Measurements from ENCODE around the gene RASSF3.
A peak's percentile ranks its signal among the peaks of the same experiment; 100 is the strongest.
"Not testable (repeated sequence)": the region's sequence is repeated elsewhere in the genome, so short reads cannot be mapped to it uniquely, and the experiment has no call there.

Gene RASSF3

DNA sequence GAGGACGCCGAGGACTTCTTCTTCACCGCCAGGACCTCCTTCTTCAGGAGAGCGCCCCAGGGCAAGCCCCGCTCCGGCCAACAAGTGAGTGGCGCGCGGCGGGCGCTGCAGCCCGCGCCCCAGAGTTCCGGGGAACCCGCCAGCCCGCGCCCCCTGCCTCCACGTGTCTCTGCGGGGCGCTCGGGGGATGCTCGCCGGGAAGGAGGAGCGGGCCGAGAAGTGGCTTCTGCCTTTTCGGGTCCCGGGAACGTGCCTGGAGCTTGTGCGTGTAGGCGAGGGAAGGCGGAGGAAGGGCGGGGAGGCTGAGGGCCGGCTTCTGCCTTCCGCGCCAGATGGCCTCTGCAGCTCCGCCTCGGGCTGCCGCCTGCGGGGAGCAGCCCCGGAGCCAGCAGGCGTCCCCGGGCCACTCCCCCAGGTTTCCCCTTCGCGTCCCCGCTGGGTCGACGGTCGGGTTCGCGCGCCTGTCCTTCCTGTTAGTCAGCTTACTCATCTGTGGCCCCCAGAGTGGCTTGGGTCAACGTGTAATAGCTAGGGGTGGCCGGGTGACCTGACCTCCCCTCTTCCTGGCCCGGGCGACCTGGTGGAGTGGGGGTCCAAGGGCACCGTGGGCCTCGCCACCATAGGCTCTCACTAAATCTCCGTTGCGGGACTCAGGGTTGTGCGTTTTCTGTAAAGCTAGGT is 505 bp downstream of the RASSF3 start:
- TF ChIP-seq, protein P1, sequence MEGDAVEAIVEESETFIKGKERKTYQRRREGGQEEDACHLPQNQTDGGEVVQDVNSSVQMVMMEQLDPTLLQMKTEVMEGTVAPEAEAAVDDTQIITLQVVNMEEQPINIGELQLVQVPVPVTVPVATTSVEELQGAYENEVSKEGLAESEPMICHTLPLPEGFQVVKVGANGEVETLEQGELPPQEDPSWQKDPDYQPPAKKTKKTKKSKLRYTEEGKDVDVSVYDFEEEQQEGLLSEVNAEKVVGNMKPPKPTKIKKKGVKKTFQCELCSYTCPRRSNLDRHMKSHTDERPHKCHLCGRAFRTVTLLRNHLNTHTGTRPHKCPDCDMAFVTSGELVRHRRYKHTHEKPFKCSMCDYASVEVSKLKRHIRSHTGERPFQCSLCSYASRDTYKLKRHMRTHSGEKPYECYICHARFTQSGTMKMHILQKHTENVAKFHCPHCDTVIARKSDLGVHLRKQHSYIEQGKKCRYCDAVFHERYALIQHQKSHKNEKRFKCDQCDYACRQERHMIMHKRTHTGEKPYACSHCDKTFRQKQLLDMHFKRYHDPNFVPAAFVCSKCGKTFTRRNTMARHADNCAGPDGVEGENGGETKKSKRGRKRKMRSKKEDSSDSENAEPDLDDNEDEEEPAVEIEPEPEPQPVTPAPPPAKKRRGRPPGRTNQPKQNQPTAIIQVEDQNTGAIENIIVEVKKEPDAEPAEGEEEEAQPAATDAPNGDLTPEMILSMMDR (IDR thresholded peaks at IDR 0.05; ENCODE audit: borderline replicate concordance, insufficient read depth, low read depth, low read length), result no peak

DNA sequence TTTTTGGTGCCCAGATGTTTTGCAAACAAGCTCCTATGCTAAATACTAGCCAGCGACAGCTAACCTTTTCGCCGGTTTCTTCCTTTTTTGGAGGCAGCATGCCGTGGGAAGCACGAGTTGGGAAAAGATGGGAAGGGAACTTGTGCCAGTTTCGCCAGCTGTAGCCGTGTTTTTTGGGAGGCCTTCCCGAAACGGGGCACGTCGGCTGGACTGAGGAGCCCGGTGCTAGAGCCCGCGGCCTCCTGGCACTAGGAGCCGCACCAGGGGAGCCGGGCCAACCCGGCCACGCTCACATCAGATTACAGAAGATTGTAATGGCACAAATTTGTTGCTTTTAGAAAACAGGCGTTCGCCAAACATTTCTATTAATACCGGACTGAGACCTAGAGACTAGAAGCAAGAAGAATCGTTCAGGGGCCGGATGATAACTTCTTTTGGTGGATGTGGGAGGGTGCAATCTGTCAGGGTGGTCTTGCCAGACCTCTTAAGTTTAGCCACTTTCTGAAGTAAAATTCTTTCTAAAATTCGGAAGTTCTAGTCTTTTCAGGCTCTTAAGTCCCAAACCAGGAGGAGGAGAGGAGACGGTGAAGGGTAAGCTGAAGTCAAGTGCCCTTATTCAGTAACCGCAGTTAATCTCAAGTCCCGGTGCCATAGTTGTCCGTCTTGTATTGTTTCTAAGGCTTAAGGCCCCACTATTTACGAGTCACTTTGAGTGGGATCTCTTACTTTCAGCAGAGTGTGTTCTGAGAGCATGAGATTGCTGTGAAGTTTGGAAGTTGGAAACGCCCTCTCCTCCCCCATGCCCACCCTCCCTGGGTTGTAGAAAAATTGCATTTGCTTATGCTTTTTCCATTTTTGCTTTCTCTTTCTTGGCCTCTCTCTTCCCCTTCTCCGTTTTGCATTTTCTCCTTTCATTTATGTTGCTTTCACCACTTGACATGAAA is 1.3 kb downstream of the RASSF3 start:
- TF ChIP-seq, protein P1 (IDR thresholded peaks at IDR 0.05; ENCODE audit: borderline replicate concordance, insufficient read depth, low read depth, low read length), result no peak
- H3K4me3 ChIP-seq (ENCODE audit: low read depth, low read length), result peak overlapping the region; percentile 95

More for the DNA sequence above, 505 bp downstream of the RASSF3 start:
- H3K4me3 ChIP-seq (ENCODE audit: low read depth, low read length), result peak overlapping the region; percentile 95

DNA sequence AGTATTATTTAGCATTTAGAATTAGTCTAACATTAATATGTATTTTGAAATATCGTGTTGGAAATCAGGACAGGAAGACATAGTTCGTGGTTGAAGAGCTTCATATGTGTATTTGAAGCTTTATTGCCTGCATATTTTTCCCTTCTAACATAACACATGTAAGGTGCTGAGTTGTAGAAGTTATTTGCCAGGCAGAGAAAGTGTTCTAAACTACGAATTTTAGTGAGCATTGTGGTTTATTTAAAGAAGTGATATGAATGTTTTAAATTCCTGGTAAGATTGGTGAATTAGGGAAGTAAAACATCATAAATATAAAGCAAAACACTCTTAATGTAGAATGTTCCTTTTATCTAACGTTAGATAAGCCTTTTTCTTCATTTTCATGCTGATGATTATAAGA is 2.5 kb downstream of the RASSF3 start:
- H3K4me3 ChIP-seq (ENCODE audit: low read depth, low read length), result peak overlapping the region; percentile 27
- TF ChIP-seq, protein P1 (IDR thresholded peaks at IDR 0.05; ENCODE audit: borderline replicate concordance, insufficient read depth, low read depth, low read length), result no peak

DNA sequence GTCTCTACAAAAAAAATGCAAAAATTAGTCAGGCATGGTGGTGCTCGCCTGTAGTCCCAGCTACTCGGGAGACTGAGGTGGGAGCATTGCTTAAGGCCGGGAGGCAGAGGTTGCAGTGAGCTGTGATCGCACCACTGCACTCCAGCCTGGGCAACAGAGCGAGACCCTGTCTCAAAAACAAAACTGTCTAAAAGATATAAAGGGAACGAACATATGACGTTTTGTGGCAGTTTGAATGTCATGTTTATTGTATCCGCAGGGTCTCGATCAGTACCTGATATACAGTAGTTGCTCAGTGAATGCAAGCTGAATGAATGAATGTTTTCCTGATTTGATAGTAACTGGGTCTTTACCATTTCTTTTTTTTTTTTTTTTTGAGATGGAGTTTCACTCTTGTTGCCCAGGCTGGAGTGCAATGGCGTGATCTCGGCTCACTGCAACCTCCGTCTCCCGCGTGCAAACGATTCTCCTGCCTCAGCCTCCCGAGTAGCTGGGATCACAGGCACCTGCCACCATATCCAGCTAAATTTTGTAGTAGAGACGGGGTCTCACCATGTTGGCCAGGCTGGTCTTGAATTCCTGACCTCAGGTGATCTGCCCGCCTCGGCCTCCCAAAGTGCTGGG is 3.6 kb downstream of the RASSF3 start:
- not testable (repeated sequence) for H3K4me3 ChIP-seq (ENCODE audit: low read depth, low read length)

DNA sequence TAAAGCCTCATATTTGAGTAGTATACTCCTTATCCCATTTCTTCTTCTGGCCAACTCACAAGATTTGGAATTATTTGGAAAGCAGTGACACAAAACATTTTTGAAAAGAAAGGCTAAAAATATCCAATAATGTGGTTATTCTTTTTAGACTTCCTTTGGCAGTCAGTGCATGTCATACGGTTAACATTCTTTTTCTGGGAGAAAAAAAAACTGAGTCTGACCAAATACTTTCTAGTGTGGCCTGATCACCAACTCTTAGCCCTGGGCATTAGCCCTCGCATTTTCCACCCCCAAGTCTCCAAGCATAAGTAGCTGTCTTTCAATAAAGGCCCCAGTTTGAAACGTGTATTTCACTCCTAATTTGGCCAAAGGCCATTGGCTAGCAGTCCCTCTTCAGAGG is 5.9 kb downstream of the RASSF3 start:
- TF ChIP-seq, protein P1 (IDR thresholded peaks at IDR 0.05; ENCODE audit: borderline replicate concordance, insufficient read depth, low read depth, low read length), result no peak
- H3K4me3 ChIP-seq (ENCODE audit: low read depth, low read length), result no peak overlapping the region

DNA sequence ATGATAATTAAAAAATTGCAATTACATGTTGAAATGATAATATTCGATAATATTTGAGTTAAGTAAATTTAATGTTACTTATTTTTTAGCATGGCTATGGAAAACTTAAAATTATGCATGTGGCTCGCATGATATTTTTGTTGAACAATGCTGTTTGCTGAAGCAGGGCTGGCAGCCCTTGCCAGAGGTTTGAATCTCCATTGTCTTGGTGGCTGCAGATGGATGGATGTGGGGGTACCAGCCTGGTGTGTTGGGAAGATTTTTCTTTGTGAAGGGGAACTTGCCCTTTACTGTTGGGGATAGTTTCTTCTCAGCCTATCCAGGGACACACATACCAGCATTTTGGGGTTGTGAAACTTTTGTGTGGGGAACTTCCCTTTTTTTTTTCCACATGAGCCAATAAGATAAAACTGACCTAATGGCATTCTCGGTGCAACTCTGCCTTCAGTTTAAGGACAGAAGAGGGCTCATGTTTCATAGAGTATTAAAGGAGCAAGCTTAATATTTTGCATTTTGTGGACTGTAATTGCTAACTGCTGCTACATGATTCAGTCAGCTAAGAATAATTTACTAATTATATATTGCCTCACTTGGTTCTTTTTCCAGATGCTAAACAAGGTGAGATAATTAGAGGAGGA is 8.8 kb downstream of the RASSF3 start:
- TF ChIP-seq, protein P1 (IDR thresholded peaks at IDR 0.05; ENCODE audit: borderline replicate concordance, insufficient read depth, low read depth, low read length), result no peak
- H3K4me3 ChIP-seq (ENCODE audit: low read depth, low read length), result peak overlapping the region; percentile 16
